Osteoblast (primary cell): ENCODE data around the gene SLC30A3. TPM values are rescaled to one million over a fixed set of nuclear protein-coding genes. Genes with fewer than 3 reads are reported as not detected.

ENCODE experiments used
- DNase-seq: peaks from one replicate; pipeline ENCODE4 v3.0.0; 2011; ENCODE audit warnings: low spot score, mixed read lengths; ENCODE audit not compliant: insufficient read length; ENCODE audit errors: missing footprints
- H2AFZ ChIP-seq: 2 replicates; pipeline ENCODE4 v1.6.0; 2011; ENCODE audit warnings: mild to moderate bottlenecking, low read length
- H3K27ac ChIP-seq: 2 replicates; pipeline ENCODE4 v1.5.1; 2011; ENCODE audit warnings: mild to moderate bottlenecking, low read depth, low read length, moderate library complexity
- H3K27me3 ChIP-seq: 2 replicates; pipeline ENCODE4 v1.6.0; 2012; ENCODE audit warnings: mild to moderate bottlenecking, control low read depth, inconsistent platforms, low read length, moderate library complexity; ENCODE audit not compliant: insufficient read depth
- H3K36me3 ChIP-seq: 2 replicates; pipeline ENCODE4 v1.5.1; 2011; ENCODE audit warnings: mild to moderate bottlenecking, low read length, control low read depth, moderate library complexity; ENCODE audit not compliant: insufficient read depth
- H3K4me1 ChIP-seq: 2 replicates; pipeline ENCODE4 v1.5.1; 2011; ENCODE audit warnings: mild to moderate bottlenecking, low read length, control low read depth, moderate library complexity; ENCODE audit not compliant: insufficient read depth
- H3K4me2 ChIP-seq: 2 replicates; pipeline ENCODE4 v1.6.0; 2011; ENCODE audit warnings: mild to moderate bottlenecking, low read length; ENCODE audit not compliant: insufficient read depth
- H3K4me3 ChIP-seq: fragments of 200-600 bp; sonication (generic); 3 replicates; pipeline ENCODE4 v1.5.1; 2012; ENCODE audit warnings: mild to moderate bottlenecking, low read length, inconsistent platforms; ENCODE audit not compliant: insufficient read depth
- H3K79me2 ChIP-seq: 2 replicates; pipeline ENCODE4 v1.6.0; 2012; ENCODE audit warnings: mild to moderate bottlenecking, low read length, control low read depth, inconsistent platforms; ENCODE audit not compliant: insufficient read depth
- H3K9me3 ChIP-seq: 2 replicates; pipeline ENCODE4 v1.5.1; 2011; ENCODE audit warnings: low read depth, low read length, control low read depth
- H4K20me1 ChIP-seq: 2 replicates; pipeline ENCODE4 v1.6.0; 2012; ENCODE audit warnings: mild to moderate bottlenecking, low read length, control low read depth; ENCODE audit not compliant: insufficient read depth
- CTCF ChIP-seq: IDR thresholded peaks from 2 replicates; pipeline ENCODE4 v1.5.1; 2011; ENCODE audit warnings: mild to moderate bottlenecking, low read depth, low read length, moderate library complexity; ENCODE audit errors: extremely low read depth
- total RNA-seq: library from RNA; depleted of rRNA; stranded (reverse); fragments of >200 nt; gene quantifications from 2 replicates; pipeline ENCODE4 v1.2.3, GENCODE V29; 2012

The SLC30A3 gene
- total RNA-seq, 1 donor: under 0.01 TPM

GRCh38 chr2:27245626-27246025, 17.2 kb downstream of the SLC30A3 start:
- Histone ChIP-seq H3K27ac (no peak overlapping the region), H4K20me1 (peaks cover 2% of the 10 kb centered on the region), H3K9me3 (no peaks in the 10 kb centered on the region), H3K4me2 (no peak overlapping the region), H3K27me3 (no peaks in the 10 kb centered on the region), H3K79me2 (no peaks in the 10 kb centered on the region), H3K36me3 (peaks cover 40% of the 10 kb centered on the region), H3K4me1 (peaks cover 13% of the 10 kb centered on the region), H2AFZ (no peak overlapping the region), H3K4me3 (no peak overlapping the region)
- no peak for TF ChIP-seq CTCF
- DNase-seq: peak; percentile 82

GRCh38 chr2:27245116-27245515, 17.7 kb downstream of the SLC30A3 start:
- Histone ChIP-seq H3K9me3 (no peaks in the 10 kb centered on the region), H3K4me3 (no peak overlapping the region), H3K4me1 (peaks cover 13% of the 10 kb centered on the region), H3K27me3 (no peaks in the 10 kb centered on the region), H4K20me1 (peaks cover 2% of the 10 kb centered on the region), H3K27ac (no peak overlapping the region), H2AFZ (no peak overlapping the region), H3K36me3 (peaks cover 45% of the 10 kb centered on the region), H3K4me2 (no peak overlapping the region), H3K79me2 (no peaks in the 10 kb centered on the region)
- peak; percentile 78 for DNase-seq
- no peak for TF ChIP-seq CTCF

- Histone ChIP-seq H3K4me1 (no peaks in the 10 kb centered on the region), H3K27me3 (no peaks in the 10 kb centered on the region), H2AFZ (no peak overlapping the region), H3K27ac (no peak overlapping the region), H3K79me2 (no peaks in the 10 kb centered on the region), H3K9me3 (no peaks in the 10 kb centered on the region), H3K36me3 (peaks cover 58% of the 10 kb centered on the region), H4K20me1 (peaks cover 2% of the 10 kb centered on the region), H3K4me2 (no peak overlapping the region), H3K4me3 (no peak overlapping the region)
- peak; percentile 77 for DNase-seq
- no peak for TF ChIP-seq CTCF
Observed at GRCh38 chr2:27243391-27244130, 19.3 kb downstream of the SLC30A3 start.

DNA sequence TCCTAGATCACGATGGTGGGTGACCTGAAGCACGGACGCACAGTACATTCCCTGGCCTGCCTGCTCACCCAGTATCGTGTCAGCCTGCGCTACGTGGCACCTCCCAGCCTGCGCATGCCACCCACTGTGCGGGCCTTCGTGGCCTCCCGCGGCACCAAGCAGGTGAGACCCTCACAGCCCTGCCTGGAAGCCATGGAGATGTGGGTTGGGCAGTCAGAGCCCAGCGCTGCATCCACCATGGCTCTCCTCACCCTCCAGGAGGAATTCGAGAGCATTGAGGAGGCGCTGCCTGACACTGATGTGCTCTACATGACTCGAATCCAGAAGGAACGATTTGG, 20.3 kb downstream of the SLC30A3 start:
- Histone ChIP-seq H3K79me2 (no peaks in the 10 kb centered on the region), H3K4me3 (no peak overlapping the region), H3K9me3 (no peaks in the 10 kb centered on the region), H3K4me1 (no peaks in the 10 kb centered on the region), H3K36me3 (peaks cover 67% of the 10 kb centered on the region), H3K4me2 (no peak overlapping the region), H4K20me1 (peaks cover 2% of the 10 kb centered on the region), H3K27me3 (no peaks in the 10 kb centered on the region), H2AFZ (no peak overlapping the region), H3K27ac (no peak overlapping the region)
- peak; percentile 19 for DNase-seq
- TF ChIP-seq CTCF: no peak
